WERI-Rb-1 (cell line): Measurements from ENCODE around the gene GPAM.

Source experiments
- DNase-seq: peaks from one replicate; pipeline ENCODE4 v3.0.0-alpha.2; 2020
- H3K27ac ChIP-seq: fragments of 250-450 bp; sonication (Bioruptor Pico); 2 replicates; pipeline ENCODE4 v1.5.1; 2020; ENCODE audit warnings: mild to moderate bottlenecking, moderate library complexity
- H3K27me3 ChIP-seq: fragments of 250-450 bp; sonication (Bioruptor Pico); 2 replicates; pipeline ENCODE4 v1.5.1; 2021; ENCODE audit warnings: mild to moderate bottlenecking, low read depth, moderate library complexity; ENCODE audit not compliant: insufficient read depth, severe bottlenecking
- H3K36me3 ChIP-seq: fragments of 250-450 bp; sonication (Bioruptor Pico); 2 replicates; pipeline ENCODE4 v1.5.1; 2020; ENCODE audit warnings: mild to moderate bottlenecking, moderate library complexity
- H3K4me3 ChIP-seq: 2 replicates; pipeline ENCODE4 v1.5.1; 2011; ENCODE audit warnings: low read depth, mild to moderate bottlenecking, control low read depth, low read length
- H3K9me3 ChIP-seq: fragments of 250-450 bp; sonication (Bioruptor Pico); 2 replicates; pipeline ENCODE4 v1.5.1; 2021; ENCODE audit warnings: mild to moderate bottlenecking, moderate library complexity; ENCODE audit not compliant: severe bottlenecking
- CTCF ChIP-seq: IDR thresholded peaks from 2 replicates; pipeline ENCODE4 v1.5.1; 2011; ENCODE audit warnings: low read depth, mild to moderate bottlenecking, control low read depth, inconsistent platforms, low read length

Gene GPAM

GRCh38 chr10:112191791-112192190 lies 8.2 kb upstream of the GPAM start:
- no peak for DNase-seq
- TF ChIP-seq CTCF, result no peak
- Histone ChIP-seq H3K36me3 (no peaks in the 10 kb centered on the region), H3K27me3 (no peaks in the 10 kb centered on the region), H3K4me3 (no peak overlapping the region), H3K9me3 (no peaks in the 10 kb centered on the region), H3K27ac (no peak overlapping the region)

GRCh38 chr10:112191041-112191590 lies 7.6 kb upstream of the GPAM start:
- no peaks in the 10 kb centered on the region for H3K36me3 ChIP-seq
- H3K9me3 ChIP-seq, result no peaks in the 10 kb centered on the region
- no peak for DNase-seq
- no peak for TF ChIP-seq CTCF
- no peaks in the 10 kb centered on the region for H3K27me3 ChIP-seq
- H3K4me3 ChIP-seq, result no peak overlapping the region
- no peak overlapping the region for H3K27ac ChIP-seq

GRCh38 chr10:112189465-112189864 lies 5.9 kb upstream of the GPAM start:
- Histone ChIP-seq H3K36me3 (no peaks in the 10 kb centered on the region), H3K4me3 (no peak overlapping the region), H3K27me3 (no peaks in the 10 kb centered on the region), H3K27ac (no peak overlapping the region), H3K9me3 (no peaks in the 10 kb centered on the region)
- DNase-seq, result no peak
- no peak for TF ChIP-seq CTCF

- no peak for DNase-seq
- no peaks in the 10 kb centered on the region for H3K36me3 ChIP-seq
- no peaks in the 10 kb centered on the region for H3K9me3 ChIP-seq
- no peak overlapping the region for H3K4me3 ChIP-seq
- no peak overlapping the region for H3K27ac ChIP-seq
- no peaks in the 10 kb centered on the region for H3K27me3 ChIP-seq
- no peak for TF ChIP-seq CTCF
Observed at GRCh38 chr10:112187527-112187926, 4.0 kb upstream of the GPAM start.

GRCh38 chr10:112185959-112186358 lies 2.4 kb upstream of the GPAM start:
- Histone ChIP-seq H3K4me3 (no peak overlapping the region), H3K27me3 (no peaks in the 10 kb centered on the region), H3K27ac (no peak overlapping the region), H3K9me3 (no peaks in the 10 kb centered on the region), H3K36me3 (no peaks in the 10 kb centered on the region)
- no peak for DNase-seq
- TF ChIP-seq CTCF, result no peak

GRCh38 chr10:112184379-112184778 lies 814 bp upstream of the GPAM start:
- H3K27ac ChIP-seq, result peak overlapping the region; percentile 69; the same call in 1 of the 2 replicates
- no peak for DNase-seq
- H3K4me3 ChIP-seq, result peak overlapping the region; percentile 86
- no peaks in the 10 kb centered on the region; the same call in 1 of the 2 replicates for H3K36me3 ChIP-seq
- no peaks in the 10 kb centered on the region for H3K27me3 ChIP-seq
- H3K9me3 ChIP-seq, result no peaks in the 10 kb centered on the region
- TF ChIP-seq CTCF, result no peak
